Measurements from ENCODE around the gene TRIM9.
"Not testable (repeated sequence)": the region's sequence is repeated elsewhere in the genome, so short reads cannot be mapped to it uniquely, and the experiment has no call there.

Gene TRIM9

DNA sequence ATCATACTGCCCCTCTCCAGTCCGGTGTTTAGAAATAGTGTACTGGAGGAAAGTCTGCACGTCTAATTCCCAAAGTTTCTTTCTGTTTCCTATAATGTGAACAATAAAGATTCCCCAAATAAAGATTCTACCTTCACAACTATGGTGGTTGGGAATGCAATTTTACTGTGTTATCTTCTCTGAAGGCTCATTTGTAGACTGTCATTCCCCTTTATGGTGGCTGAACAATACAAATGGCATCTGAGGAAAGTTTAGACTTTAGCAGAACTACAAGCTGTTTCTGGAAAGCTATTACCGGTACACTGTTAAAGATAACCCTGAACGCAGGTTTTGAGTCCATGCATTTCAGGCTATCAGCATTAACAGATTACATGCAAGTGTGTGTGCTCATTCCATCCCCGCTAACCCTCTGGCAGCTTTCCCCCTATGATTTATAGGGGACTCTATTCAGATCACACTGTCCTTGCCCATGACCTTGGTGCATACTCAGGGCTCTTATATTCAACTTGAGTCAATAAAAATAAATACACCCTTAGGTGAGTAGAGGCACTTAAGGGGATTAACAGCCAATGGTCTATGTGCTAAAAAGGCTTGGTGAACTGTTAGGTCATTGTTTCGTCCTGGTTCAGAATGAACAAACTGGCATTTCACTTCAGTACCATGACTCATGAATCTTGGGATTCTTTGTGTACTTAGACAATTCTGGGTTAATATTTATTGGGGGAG lies 89.9 kb downstream of the TRIM9 start:
- DNase-seq (ENCODE audit: low read depth, low spot score), result no peak

DNA sequence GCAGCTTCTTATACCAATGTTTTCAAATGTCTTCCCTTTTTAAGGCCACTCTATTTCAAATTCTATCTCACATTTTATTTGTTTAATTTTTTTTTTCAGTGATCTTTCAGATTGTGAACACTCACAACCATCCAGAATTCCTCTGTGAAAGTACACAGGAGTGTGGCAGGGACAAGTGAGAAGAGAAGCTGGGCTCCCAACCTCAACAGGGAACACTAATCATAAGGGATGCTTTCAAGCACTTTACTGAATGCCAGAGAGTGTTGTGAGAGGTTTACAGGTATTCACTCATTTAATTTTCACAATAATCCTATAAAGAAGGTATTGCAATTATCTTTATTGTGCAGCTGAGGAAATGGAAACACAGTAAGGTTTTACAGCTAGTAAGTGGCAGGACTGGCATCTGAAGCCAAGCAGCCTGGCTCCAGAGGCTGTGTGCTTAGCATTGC lies 90.5 kb downstream of the TRIM9 start:
- no peak for DNase-seq (ENCODE audit: low read depth, low spot score)

DNA sequence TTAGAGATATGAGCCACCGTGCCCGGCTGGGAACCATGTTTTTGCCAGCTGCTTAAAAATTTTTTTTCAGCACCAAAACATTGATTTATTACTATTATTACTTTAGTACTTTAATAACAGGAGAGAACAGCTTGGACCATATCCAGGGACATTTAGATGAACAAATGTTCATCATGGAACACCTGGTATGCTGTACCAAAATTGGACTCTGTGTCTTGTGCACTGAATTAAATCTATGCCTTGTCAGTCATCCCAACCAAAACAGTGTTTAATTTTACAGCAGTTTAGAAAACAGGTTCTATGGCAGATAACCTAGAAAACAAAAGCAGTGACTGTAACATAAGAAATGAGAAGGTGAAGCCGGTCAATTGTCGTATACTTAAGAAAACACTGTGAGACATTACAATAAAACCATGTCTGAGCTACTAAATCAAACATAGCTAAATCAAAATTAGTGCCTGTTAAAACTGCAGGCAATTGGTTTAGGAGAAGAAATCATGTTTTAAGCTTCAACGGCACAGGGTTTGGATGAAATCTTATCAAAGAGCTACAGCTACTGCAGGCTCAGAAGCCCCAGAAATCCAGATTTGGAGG lies 92.4 kb downstream of the TRIM9 start:
- DNase-seq (ENCODE audit: low read depth, low spot score), result no peak

DNA sequence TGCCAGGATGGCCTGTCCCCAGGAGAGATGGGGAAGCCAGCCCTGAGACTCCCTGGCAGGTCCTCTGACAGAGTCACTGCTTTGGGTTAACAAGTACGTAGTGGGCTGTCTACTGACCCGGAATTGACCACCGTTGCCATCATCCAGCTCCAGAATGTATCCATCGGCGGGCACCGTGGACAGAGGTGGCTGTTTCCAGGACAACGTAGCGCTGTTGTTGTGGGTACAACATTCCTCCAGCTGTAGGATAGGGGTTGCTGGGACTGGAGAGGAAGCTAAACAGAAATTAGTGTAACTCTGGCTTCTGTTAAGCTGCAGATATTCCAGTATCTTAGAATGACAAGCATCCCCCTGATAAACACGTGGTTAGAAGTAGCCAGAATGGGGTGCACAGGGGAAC lies 94.3 kb downstream of the TRIM9 start:
- DNase-seq (ENCODE audit: low read depth, low spot score), result no peak

DNA sequence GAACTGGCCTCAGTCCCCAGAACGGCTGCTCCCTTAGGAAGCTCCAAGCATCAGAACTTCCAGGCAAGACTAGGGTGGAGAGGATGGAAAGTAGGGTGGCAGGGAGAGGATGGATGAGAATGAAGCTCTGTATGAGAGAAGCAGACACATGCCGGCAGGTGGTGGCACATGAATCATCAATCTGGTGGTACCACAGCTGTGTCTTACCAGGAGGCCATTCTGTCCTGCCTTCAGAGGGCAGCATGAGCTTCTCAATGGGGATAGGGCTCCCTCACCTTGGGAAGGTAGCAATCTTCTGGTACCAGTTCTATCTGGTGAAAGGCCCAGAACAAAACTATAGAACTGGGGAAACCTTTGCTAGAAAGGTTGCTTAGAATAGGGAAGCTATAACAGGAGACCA lies 95.2 kb downstream of the TRIM9 start:
- DNase-seq (ENCODE audit: low read depth, low spot score), result no peak

DNA sequence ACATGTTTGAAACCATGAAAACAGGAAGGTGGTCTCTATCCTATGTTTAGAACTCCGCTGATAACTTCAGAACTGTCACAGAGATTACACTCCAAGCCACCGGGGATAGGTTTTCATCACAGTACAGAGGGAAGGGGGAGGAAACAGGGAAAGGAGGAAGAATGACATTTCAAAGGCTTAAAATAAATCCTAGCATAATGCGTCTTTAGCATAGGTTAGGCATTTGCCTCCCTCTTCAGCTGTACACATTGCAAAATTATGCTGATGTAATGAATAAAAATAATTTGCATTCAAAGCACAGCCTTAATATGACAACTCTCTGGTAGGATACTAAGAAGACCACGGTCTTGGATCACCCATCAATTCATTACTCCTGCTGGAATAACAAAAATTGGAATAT lies 96.3 kb downstream of the TRIM9 start:
- DNase-seq (ENCODE audit: low read depth, low spot score), result no peak

DNA sequence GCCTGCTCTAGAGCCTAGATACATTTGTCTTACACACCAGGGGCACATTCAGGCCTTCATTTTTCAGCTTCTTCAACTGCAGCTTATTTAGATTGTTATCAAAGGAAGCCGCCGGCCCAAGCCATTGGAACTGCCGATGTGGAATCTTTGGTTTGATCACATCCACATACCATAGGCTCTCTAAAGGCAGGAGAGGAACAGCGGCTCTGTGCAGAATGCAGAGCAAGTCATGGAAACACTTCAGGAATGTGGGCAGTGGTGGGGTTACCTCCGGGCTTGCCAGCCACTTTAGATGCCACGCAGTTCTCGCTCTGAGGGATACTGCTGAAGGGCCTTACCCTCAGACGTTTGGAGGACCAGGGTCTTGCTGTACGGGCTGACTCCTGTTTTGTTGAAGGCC lies 97.2 kb downstream of the TRIM9 start:
- DNase-seq (ENCODE audit: low read depth, low spot score), result no peak

DNA sequence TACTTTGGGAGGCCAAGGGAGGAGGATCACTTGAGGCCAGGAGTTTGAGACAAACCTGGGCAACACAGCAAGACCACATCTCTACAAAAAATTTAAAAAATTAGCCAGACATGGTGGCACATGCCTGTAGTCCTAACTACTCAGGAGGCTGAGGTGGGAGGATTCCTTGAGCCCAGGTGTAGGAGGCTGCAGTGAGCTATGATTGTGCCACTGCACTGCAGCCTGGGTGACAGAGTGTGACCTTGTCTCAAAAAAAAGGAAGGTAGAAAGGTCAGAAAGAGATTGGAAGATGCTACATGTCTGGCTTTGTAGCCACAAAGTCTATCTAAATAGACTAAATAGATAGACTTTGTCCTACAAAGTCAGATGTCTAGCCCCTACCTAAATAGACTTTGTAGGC lies 100.7 kb downstream of the TRIM9 start:
- not testable (repeated sequence) for DNase-seq (ENCODE audit: low read depth, low spot score)

DNA sequence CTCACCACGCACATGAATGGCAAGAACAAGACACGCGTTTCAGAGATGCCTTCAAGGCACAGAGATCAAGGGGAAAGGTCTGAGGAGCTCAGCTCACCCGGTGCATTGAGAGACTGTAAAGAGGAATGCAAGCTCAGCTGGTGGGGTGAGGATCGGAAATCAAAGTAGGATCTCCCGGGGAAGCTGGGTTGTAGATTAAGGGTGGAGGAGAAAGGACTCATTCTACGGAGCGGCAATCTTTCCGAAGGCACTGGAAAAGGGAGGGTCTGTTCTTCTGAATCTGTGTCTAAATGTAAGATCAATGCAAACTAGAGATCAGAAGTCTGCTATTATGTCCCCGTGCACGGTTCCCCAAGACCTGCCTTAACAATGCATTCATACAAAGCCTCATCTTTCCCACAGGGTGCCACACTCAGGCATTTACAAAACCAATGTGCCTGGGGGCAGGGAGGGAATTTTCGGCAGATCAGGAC lies 109.0 kb downstream of the TRIM9 start:
- DNase-seq (ENCODE audit: low read depth, low spot score), result no peak

DNA sequence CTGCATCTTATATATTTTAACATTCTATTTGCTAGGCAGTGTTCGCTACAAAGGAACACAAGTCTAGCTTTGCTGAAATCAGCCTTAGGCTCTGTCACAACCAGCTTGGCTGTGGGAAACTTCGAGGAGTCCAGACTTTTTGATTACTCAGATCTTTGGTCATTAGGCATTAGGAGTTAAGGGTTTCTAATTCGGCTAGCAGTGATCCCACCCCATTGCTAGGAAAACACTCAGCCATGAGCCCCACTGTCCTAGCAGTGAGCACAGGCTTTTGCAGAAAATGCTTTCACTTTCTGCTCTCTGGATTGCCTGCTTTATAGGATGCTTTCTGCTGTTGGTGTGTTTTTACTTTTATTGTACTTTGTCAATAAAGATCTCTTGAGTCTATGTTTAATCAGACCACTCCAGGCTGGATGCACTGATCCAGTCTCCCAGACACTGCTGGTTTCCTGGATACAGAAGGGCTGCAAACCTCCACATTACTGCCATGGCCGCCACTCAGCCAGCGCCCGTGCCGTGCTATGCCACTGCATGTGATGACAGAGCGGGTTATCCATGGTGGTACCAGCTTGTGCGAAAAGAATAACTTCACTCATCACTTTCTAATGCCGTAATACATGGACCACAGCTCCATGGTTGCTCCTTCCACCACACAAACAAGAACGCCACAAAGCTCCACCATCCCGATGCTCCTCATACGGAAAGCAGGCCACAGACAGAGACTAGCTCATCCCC lies 109.6 kb downstream of the TRIM9 start:
- no peak for DNase-seq (ENCODE audit: low read depth, low spot score)

DNA sequence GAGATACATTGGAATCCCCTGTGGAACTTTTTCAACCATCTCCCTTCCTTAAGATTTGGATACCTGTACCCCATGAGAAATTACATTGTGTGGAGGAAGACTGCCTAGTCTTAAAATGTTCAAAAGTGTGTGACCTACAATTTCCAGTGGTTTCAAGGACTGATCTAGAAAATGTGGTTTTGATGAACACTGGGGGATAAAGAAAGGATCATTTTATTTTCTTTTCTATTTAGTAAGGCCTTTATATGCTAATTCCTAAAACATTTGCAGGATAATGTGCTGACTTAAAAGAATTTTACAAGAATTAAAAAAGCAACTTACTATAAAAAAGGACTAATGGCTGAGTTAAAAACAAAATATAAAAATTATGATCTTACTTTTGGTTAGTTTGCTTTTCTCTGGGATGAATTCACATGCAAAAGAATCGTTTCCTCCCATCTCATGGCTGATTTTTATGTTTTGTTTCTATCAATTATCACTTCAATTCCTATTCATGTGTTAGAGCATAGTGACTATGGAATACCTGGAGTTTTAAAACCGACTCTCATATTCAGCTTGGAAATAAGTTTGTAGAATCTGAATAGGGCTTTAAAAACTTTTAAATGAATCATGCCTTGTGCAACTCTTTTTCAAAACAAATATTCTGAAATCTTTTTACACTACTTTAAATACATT lies 110.7 kb downstream of the TRIM9 start:
- no peak for DNase-seq (ENCODE audit: low read depth, low spot score)

DNA sequence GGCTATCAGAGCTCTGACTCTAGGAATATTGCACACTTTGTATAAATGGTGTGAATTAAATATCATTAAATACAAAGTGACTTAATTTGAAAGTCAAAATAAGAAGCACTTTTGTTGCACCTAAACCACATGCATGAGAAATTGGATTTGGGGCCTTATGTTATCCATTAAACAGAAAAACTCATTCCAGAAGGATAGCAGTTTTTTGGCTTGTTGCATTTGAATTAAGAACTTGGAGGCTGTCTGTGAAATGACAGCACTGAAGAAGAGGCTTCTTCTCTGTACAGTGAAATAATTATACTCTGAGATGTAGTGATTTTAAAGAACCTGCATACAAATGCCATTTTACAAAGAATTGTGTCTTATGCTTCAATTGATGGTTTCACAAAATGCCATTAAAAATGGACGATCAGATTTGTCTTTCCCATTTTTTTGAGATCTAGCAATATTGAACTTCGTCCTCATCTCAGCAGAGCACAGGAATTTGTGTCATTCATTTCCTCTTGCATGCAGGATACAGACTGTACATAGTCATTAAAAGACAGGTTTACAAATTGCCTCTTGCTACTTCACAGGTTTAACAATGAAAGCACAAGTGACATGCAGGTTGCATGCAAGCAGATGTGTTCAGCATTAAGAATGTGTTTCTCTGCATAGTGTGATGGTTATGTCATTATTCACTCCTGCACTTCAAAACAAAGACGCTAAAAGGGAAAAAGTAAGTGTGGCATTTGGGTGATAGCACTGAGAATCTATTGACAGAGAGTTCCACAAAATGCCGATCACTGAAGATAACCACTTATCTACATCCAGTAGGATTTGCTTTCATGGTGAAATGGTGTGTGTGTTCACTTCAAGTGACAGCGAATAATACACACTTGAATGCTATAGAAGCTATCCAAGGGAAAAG lies 114.7 kb downstream of the TRIM9 start:
- DNase-seq (ENCODE audit: low read depth, low spot score), result no peak

DNA sequence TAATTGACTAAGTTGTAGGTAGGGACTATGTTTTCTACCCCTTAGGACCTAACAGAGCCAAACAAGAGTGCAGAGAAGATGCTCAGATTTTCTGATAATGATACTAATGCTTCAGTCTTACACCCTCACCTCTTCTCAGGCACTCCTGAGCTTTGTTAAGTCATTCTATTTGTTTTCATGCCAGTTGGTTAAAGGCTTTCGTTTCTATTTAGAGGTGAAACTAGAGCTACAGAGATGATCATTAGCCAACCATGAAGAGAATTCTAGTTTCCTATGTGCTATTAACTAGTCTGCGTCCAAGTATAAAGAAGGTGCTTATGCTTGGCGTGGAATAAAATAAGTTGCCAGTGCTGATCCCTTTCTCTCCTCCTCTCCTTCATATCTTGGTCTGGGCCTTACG lies 116.0 kb downstream of the TRIM9 start:
- no peak for DNase-seq (ENCODE audit: low read depth, low spot score)

DNA sequence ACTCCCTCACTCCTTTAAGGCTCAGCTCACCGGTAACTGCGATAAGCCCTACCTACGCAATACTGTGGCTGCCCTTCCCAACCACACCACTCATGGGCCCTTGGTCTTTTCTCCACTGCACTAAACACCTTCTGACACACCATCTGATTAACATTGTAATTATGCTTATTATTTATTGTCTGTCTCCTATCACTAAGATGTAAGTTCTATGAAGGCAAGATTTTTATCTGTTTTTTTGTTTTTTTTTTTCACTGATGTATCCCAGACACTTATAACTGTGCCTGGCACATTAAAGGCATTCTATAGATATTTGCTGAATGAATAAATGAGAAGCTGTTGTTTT lies 116.4 kb downstream of the TRIM9 start:
- DNase-seq (ENCODE audit: low read depth, low spot score), result no peak

DNA sequence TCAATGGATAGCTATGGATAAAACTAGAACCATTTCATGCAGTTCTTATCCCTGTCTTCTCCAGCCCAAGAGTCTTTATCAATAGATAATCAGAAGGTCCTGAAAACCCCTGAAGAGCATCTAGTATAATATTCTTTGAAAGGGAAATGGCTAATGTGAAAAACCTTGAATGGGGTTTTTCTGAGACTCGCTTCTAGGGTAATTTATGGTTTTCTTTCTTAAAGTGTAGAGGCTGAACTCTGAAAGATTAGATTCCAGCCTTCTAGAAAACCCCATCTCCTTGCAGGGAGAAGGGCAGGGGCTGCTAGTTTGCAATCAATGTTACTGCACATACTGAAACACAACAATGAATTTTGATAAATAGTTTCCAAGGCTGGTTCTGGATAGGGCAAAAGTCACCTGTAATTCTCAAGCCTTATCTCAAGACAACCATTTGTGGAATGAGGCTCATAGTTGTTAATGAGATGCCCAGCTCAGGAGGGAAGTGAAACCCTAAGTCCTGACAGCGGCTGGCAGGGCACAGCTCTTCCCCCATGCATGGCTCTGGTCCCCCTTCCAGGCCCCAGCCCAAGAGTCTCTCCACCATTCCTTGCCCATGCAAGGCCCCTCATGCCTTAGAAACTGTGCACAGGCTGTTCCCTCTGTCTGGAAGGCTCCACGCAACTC lies 116.9 kb downstream of the TRIM9 start:
- no peak for DNase-seq (ENCODE audit: low read depth, low spot score)

DNA sequence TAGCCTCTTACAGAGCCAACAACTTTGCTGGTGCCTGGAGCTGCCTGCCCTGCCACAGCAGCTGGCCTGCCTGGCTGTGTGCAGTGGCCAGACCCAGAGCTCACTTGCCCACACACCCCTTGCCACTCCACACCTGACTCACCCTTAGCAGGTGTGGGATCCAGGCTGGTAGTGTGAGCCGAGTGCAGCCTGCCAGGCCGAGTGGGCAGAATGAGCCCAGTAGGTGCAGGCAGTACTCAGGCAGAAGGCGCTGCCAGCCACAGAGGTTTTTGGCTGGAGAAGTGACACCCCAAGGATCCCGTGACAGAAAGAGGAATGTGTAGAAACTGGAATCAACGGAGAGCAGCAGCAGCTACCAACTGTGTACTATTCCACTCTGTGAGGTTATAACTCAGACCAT lies 120.8 kb downstream of the TRIM9 start:
- no peak for DNase-seq (ENCODE audit: low read depth, low spot score)

DNA sequence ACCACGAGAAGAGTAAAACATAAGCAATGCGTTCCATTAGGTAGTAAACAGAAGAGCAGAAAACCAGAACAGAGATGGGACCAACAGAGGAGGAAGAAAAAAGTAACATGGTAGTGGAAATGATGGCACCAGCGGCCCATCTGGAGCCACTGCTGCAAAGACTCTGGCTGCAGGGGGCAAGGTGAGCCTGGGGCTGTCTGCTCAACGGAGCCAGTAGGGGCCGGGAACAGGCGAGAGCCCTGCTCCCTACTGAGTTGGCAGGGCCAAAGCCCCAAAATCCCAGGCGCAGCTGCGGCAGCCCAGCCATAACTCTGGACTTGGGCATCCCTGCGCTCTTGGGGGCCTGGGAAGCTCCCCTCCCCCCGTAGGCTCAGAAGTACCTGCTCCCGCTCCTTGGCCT lies 122.2 kb downstream of the TRIM9 start:
- DNase-seq (ENCODE audit: low read depth, low spot score), result no peak

DNA sequence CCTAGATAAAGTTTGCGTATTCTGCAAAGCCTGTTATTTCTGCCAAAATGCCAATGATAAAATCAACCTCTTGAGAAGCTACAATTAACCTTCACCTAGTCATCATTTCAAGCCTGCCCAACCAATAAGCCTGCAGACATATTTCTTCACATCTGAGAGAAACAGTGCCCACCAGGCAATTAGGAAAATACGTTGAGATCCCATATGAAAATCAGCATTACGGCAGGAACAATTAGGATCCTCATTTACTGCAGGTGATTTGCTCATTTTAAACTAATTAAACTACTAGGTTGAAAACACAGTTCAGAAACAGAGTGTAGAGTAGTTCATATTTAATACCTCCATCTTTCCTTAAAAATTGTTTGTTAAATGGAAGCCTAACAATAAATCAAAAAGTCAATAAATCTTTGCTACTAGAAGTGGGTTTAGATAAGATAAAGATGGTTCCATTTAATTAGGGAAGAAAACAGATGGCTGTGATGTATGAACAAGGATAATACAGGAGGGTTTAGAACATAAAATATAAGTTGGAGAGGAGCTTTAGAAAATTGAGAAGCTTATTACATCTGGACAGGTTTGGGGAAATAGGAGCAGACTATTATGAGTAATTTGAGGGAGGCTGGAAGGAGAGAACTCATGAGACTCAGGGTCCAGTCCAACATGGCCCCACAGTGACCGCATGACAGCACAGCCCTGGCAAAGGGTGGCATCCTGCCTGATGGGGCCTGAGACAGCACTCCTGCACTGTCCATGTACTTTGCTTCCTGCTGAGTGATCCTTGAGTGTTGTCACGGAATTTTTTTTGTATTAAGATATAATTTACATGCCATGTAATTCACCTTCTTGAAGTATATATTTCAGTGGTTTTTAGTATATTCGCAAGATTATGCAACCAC lies 123.8 kb downstream of the TRIM9 start:
- no peak for DNase-seq (ENCODE audit: low read depth, low spot score)

DNA sequence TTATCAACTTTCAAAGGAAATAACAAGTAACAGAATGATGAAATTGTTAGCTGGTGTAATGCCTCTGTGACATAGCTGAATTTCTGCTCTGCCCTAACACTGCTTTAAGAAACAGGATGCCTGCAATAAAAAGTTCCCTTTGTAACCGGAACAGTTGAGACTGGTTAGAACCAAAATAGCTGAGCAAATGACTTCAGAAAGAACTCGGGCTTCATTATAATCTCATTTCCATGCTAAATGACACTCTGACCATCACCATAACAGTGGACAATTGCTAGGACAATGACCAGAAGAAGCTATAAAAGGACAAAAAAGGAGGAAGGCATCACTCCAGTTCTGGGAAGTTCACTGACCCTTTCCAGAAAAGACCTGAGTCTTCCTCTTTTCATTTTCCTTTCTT lies 127.1 kb downstream of the TRIM9 start:
- no peak for DNase-seq (ENCODE audit: low read depth, low spot score)

DNA sequence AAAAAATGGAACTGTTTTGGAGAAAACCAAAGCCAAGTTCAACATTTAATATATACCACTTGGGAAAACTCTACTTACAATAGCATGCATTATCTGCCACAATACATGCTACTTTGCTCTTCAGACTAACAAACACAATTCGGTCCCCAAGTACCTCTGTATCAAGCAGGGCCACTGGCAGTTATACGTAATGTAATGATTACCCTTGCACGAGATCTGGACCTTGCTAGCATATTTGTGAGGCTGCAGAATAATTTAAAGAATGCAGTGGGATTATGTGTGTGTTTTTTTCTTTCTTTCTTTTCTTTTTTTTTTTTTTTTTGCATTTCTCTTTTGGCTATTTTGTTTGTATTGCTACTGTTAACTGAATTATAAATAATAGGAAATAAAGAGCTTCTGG lies 127.8 kb downstream of the TRIM9 start:
- no peak for DNase-seq (ENCODE audit: low read depth, low spot score)

Measured in activated naive CD8-positive, alpha-beta T cell treated with anti-CD3 and anti-CD28 coated beads, Interleukin-2, amount 50 U/mL, for 16 hours (primary cell).